Activated CD8-positive, alpha-beta memory T cell treated with anti-CD3 and anti-CD28 coated beads, Interleukin-2, amount 10 ng/mL, durations not matched to agents 7 days and 5 days (primary cell): ENCODE results near the gene MFSD12. TPM values are rescaled to one million over a fixed set of nuclear protein-coding genes. Genes with fewer than 3 reads are reported as not detected.

Experiments used
- ATAC-seq: fragments of 150-1000 bp; cut with Tn5 transposase; one replicate; pipeline ENCODE4 v1.10.0; 2021; ENCODE audit warnings: moderate library complexity
- CTCF ChIA-PET: fragments of 350-600 bp; sonication (Branson Sonifier 250); formaldehyde crosslinking; loops from one replicate; lab custom pipeline; 2021; ENCODE audit warnings: antibody characterized with exemption; lab: Charles Lee
- DNase-seq: peaks from one replicate; pipeline ENCODE4 v3.0.0-alpha.2; 2020
- H3K27ac Mint-ChIP-seq: one replicate; pipeline ENCODE4 v1.8.0; 2021; ENCODE audit warnings: mild to moderate bottlenecking, mixed read lengths
- H3K27me3 Mint-ChIP-seq: one replicate; pipeline ENCODE4 v1.8.0; 2021; ENCODE audit warnings: mixed read lengths
- H3K36me3 Mint-ChIP-seq: one replicate; pipeline ENCODE4 v1.8.0; 2021; ENCODE audit warnings: mild to moderate bottlenecking, mixed read lengths
- H3K4me1 Mint-ChIP-seq: one replicate; pipeline ENCODE4 v1.8.0; 2021; ENCODE audit warnings: mixed read lengths
- H3K4me3 Mint-ChIP-seq: one replicate; pipeline ENCODE4 v1.8.0; 2021; ENCODE audit warnings: mild to moderate bottlenecking, moderate library complexity, mixed read lengths
- H3K9me3 Mint-ChIP-seq: one replicate; pipeline ENCODE4 v1.8.0; 2022; ENCODE audit warnings: low read depth, mixed read lengths
- total RNA-seq, 2 experiments: library from RNA; stranded (reverse); gene quantifications; one replicate each; pipeline ENCODE4 v1.2.3, GENCODE V29; 2021

The MFSD12 gene
- total RNA-seq, 2 experiments from 2014 or later, result 54.8 to 71.4 TPM

DNA sequence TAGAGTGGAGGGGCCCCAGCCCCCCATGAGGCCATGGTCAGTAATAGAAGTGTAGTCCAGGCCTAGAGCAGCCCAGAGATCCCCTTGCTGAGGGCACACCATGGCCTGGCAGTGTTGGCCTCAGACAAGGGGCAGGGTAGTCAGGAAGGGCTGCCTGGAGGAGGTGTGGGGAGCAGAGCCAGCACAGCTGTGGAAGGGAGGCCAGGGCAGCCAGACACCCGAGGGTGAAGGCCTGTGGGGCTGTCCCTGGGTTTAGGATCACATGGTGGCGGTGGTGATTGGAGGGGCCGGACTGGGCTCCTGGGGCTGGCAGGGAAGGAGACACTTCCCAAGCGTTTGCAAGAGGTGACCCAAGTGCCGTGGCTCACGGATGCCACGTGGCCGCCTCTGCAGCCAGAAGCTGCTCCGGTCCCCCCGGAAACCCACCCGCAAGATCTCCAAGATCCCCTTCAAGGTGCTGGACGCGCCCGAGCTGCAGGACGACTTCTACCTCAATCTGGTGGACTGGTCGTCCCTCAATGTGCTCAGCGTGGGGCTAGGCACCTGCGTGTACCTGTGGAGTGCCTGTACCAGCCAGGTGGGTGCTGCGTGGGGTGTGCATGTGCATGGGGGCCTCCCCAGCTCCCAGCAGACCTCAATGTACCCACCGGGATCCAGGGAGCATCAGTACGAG lies 30.0 kb downstream of the MFSD12 start:
- CTCF ChIA-PET, result interaction anchor here (0.5 kb wide), 1 partner anchor 741 kb away, joined by 3 read pairs; no protein-coding TSS in a partner anchor
- ATAC-seq (no peak), DNase-seq (no peak)
- peaks cover 13% of the 10 kb centered on the region for H3K36me3 Mint-ChIP-seq
- no peaks in the 10 kb centered on the region for H3K4me1 Mint-ChIP-seq
- no peaks in the 10 kb centered on the region for H3K27me3 Mint-ChIP-seq
- H3K9me3 Mint-ChIP-seq, result no peaks in the 10 kb centered on the region
- H3K27ac Mint-ChIP-seq, result no peak overlapping the region
- H3K4me3 Mint-ChIP-seq, result no peak overlapping the region

DNA sequence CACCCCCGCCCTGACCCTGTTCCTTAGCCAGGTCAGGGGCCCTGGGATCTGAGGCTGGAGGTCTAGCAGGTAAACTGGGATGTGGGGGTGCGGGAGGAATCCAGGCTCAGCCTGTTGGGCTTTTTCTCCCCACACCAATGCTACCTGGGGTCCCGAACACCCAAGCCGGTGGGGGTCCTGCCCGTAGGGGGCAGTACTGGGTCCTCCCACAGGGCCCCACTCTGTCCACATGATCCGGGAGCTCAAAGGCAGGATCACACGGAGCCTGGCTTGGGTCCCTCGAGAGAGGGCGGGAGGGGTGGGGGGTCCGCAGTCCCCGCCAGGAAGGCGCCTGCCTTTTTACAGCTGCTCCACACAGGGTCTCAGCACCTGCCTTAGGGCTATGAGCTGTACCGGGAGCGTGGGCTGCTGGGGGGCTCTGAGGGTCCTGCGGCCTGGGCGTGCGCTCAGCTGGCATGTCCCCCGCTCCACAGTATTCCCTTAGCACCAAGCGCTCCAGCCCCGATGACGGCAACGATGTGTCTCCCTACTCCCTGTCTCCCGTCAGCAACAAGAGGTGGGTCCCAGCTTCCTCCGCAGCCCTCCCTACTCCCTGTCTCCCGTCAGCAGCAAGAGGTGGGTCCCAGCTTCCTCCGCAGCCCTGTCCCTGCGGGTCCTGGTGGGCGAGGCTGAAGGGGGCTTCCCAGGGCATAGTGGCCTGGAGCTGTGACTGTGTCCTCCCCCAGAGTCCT lies 30.7 kb downstream of the MFSD12 start:
- CTCF ChIA-PET, result interaction anchor here (0.5 to 1.0 kb wide), 2 partner anchors 30 to 741 kb away, joined by 3 read pairs; no protein-coding TSS in a partner anchor
- ATAC-seq (no peak), DNase-seq (no peak)
- Mint-ChIP-seq H3K4me3 (no peak overlapping the region), H3K9me3 (no peaks in the 10 kb centered on the region), H3K27me3 (no peaks in the 10 kb centered on the region), H3K4me1 (no peaks in the 10 kb centered on the region), H3K27ac (no peak overlapping the region), H3K36me3 (peaks cover 16% of the 10 kb centered on the region)

DNA sequence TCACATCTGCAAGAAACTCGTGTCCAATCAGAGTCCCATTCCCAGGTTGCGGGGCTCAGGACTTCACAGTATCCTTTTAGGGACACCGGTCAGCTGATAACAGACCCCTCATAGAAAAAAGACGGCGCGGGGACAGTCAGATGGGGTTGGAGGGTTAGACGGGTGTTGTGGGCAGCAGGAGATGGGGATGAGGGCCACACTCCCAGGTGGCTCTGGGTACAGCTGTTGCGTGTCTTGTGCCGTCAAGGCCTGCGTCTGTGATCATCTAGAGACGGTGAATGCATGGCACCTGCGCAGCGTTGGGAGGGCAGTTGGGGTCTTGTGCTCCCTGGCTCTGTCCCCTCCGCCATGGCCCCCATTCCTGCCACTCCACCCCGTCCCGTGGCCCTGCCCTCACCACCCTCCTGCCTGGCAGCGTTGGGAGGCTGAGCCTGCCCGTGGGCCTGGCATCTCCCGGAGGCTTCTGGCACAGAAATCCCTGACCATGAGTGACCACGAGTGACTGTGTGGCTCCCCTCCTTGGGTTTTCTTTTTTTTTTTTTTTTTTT lies 32.4 kb downstream of the MFSD12 start:
- CTCF ChIA-PET, result no interaction called here
- DNase-seq, result no peak
- no peaks in the 10 kb centered on the region for H3K9me3 Mint-ChIP-seq
- H3K4me1 Mint-ChIP-seq, result peaks cover 4% of the 10 kb centered on the region
- no peak for ATAC-seq
- no peaks in the 10 kb centered on the region for H3K27me3 Mint-ChIP-seq
- no peak overlapping the region for H3K4me3 Mint-ChIP-seq
- H3K27ac Mint-ChIP-seq, result no peak overlapping the region
- peaks cover 15% of the 10 kb centered on the region for H3K36me3 Mint-ChIP-seq

DNA sequence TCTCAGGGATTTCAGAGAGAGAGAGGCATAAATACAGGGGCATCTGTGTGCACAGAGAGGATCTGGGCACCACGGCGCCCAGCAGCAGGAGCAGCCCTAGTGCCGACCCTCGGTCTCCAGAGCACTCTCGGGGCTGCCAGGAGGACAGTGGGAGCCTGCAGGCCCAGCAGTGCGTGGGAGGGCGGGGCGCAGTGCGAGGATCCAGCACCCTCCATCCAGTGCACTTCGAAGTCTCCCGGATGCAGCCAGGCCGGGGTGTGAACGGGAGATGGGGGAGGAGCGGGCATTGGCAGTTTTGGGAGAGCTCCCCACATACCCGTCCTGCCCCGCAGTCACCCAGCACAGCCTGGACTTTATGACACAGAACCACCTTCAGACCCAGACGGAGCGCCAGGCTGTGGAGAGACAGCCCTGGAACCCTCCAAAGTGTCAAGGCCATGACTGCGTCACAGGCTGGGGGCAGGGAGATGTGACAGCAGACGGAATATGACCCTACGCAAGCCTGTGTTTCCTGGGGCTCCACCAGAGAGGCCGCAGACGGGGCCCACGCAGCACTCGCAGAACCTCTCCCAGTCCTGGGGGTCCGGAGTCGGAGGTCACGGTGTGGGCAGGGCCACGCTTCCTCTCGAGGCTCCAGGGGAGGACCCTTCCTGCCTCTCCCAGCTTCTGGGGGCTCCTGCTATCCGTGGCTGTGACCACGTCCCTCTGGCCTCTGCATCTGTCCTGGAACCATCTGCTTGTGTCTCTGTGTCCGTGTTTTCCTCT lies 33.1 kb downstream of the MFSD12 start:
- peaks cover 15% of the 10 kb centered on the region for H3K36me3 Mint-ChIP-seq
- no peak overlapping the region for H3K27ac Mint-ChIP-seq
- ATAC-seq (no peak), DNase-seq (no peak)
- H3K4me3 Mint-ChIP-seq, result no peak overlapping the region
- H3K9me3 Mint-ChIP-seq, result no peaks in the 10 kb centered on the region
- no peaks in the 10 kb centered on the region for H3K27me3 Mint-ChIP-seq
- CTCF ChIA-PET, result no interaction called here
- peaks cover 4% of the 10 kb centered on the region for H3K4me1 Mint-ChIP-seq

DNA sequence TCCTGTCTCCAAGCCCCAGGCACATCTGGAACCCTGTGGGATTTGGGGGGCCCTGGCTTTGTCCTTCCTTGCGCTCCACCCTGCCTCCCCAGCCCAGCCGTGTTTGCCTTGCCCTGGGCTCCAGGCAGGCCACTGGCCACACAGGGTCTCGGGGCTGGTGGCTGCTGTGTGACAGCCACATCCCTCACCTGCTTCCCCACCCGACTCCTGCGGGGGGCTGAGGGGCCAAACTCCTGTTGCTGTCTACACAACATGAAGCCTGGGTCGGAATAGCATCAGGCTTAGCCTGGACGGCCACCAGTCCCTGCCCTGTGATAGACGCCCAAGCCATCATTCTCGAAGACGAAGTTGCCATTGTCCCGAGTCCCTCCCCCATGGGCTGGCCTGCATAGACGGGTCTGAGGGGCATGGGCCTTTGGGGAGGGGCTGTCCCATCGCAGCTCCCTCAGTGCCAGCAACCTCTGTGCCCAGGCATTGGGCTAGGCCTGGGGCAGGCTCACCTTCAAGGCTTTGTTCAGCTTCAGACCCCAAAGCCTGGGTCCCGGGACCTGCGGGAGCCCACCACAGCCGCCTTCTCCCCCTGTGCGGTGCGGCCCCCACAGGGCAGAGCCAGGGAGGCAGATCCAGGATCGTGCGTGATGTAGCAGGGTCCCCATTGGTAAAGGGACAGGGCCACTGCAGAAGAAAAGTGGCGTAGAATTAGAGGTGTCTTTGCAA lies 33.9 kb downstream of the MFSD12 start:
- Mint-ChIP-seq H3K27ac (no peak overlapping the region), H3K4me3 (no peak overlapping the region), H3K36me3 (peaks cover 15% of the 10 kb centered on the region), H3K4me1 (peaks cover 4% of the 10 kb centered on the region), H3K27me3 (no peaks in the 10 kb centered on the region), H3K9me3 (no peaks in the 10 kb centered on the region)
- CTCF ChIA-PET, result no interaction called here
- DNase-seq (no peak), ATAC-seq (no peak)

DNA sequence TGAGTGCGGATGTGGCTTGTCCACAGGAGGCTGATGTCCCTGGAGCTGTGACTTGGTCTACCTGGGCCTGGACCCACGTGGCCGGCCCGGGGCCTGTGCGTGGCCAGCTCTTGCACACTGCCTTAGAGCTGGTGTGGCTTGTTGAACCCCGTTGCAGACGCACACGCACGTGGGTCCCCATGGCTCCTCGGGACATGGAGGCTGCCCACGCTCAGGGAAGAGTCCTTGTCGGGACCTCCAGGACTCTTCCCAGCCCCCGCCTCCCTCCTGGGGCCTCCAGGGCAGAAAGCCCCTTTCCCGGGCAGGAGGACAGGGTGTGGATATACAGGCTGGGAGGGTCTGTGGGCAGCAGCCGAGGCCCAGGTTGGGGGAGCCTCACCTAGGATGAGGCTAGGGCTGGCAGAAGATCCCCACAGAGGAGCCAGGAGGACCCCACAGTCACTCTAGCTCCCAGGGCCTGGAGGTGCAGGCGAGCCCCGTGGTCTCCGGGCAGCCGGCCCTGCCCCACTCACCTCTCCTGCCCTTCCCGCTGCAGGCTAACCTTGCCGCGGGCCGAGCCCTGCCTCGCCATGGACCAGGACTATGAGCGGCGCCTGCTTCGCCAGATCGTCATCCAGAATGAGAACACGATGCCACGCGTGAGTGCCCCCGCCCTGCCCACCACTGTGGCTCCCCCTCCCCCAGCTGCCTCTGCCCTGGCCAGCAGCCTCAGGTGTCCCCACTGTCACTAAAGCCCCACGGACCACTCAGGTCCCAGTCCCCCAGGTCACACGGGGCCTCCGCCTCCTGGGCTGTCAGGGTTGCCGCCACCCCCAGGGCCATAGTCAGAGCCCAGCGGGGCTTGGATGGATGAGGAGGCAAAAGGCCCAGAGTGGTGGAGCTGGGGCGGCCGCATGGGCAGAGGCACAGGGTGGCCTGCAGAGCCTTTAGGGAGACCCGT lies 34.7 kb downstream of the MFSD12 start:
- H3K9me3 Mint-ChIP-seq, result no peaks in the 10 kb centered on the region
- DNase-seq (no peak), ATAC-seq (no peak)
- H3K4me1 Mint-ChIP-seq, result peaks cover 6% of the 10 kb centered on the region
- H3K4me3 Mint-ChIP-seq, result no peak overlapping the region
- H3K36me3 Mint-ChIP-seq, result peaks cover 15% of the 10 kb centered on the region
- CTCF ChIA-PET, result no interaction called here
- H3K27ac Mint-ChIP-seq, result no peak overlapping the region
- H3K27me3 Mint-ChIP-seq, result no peaks in the 10 kb centered on the region

DNA sequence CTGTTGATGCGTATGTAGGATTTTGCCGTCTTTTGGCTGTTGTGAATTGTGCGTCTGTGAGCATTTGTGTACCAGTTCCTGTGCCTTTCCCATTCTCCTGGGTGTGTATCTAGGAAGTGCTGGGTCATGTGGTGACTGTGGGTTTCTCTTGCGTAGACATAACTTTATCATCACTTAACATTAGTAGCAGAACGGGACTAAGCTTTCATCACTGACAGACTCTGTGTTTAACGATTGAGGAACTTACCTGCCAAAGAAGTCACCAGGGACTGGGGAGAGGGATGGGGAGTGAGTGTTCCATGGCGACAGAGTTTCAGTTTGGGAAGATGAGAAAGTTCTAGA lies 36.3 kb downstream of the MFSD12 start:
- peaks cover 10% of the 10 kb centered on the region for H3K36me3 Mint-ChIP-seq
- ATAC-seq, result no peak
- H3K27ac Mint-ChIP-seq, result no peak overlapping the region
- H3K4me1 Mint-ChIP-seq, result peaks cover 12% of the 10 kb centered on the region
- H3K9me3 Mint-ChIP-seq, result no peaks in the 10 kb centered on the region
- no peak overlapping the region for H3K4me3 Mint-ChIP-seq
- CTCF ChIA-PET, result no interaction called here
- H3K27me3 Mint-ChIP-seq, result no peaks in the 10 kb centered on the region
- DNase-seq, result no peak

DNA sequence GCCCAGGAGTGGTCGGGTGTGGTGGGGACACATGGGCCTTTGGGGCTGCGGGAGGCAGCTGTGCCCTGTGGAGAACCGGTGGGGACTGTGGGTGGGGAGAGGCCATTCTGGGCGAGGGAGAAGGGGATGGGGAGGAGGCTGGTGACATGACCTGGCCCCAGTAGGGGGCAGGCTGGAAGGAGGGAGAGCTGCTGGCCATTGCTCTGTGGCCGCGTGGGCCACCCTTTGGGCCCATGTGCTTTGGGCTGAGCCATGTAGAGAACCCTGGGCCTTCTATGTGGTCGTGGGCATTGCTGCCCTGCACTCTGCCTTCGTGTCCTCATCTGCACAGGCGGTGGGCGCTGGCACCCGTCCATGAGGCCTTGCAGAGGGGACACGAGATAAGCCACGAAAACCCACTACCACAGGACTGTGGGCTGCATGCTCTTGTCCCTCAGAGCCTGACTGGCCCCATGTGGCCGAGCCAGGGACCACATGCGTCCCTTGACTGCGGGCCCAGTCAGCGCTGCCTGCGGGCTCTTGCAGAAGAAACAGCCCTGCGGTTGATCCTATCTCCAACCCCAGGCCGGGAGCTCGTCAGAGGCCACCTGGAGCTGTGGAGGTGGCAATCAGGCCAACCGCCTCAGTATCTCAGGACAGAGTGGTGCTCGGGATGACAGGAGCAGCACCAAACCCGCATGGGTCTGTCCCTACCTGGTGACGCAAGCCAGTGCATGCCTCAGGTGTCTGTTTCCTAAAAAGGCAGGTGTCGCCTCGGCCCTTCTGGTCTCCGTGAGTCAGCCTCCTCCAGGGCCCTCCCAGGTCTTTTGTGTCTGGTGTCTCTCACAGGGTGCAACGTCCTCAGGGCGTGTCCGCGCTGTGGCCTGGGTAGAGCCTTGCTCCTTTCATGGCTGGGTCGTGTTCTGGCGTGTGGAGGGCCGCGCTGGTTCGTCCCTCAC lies 37.0 kb downstream of the MFSD12 start:
- H3K27me3 Mint-ChIP-seq, result no peaks in the 10 kb centered on the region
- CTCF ChIA-PET, result no interaction called here
- H3K4me1 Mint-ChIP-seq, result peaks cover 14% of the 10 kb centered on the region
- H3K4me3 Mint-ChIP-seq, result no peak overlapping the region
- no peak for ATAC-seq
- no peaks in the 10 kb centered on the region for H3K9me3 Mint-ChIP-seq
- no peak for DNase-seq
- H3K27ac Mint-ChIP-seq, result no peak overlapping the region
- peaks cover 10% of the 10 kb centered on the region for H3K36me3 Mint-ChIP-seq

DNA sequence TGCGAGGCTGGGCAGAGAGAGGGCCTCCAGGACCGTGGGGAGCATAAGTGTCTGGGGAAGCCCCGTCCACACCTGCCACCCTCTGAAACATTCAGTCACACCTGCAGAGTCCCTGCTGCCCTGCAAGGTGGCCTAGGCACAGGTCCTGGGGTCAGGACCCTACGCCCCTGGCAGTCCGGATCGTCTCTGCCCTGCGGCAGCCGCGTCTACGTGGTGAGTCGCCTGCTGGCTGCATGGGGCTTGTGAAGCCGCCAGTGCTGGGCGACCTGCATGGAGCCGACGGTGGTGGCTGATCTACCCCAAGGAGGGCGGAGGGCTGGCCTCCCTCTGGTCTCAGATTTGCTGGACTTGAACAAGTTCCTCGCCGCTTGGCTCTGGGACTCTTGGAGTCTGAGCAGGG lies 38.3 kb downstream of the MFSD12 start:
- peaks cover 14% of the 10 kb centered on the region for H3K4me1 Mint-ChIP-seq
- peaks cover 8% of the 10 kb centered on the region for H3K36me3 Mint-ChIP-seq
- DNase-seq, result no peak
- ATAC-seq, result no peak
- no peaks in the 10 kb centered on the region for H3K9me3 Mint-ChIP-seq
- H3K27me3 Mint-ChIP-seq, result no peaks in the 10 kb centered on the region
- H3K27ac Mint-ChIP-seq, result no peak overlapping the region
- H3K4me3 Mint-ChIP-seq, result no peak overlapping the region
- CTCF ChIA-PET, result interaction anchor here (0.6 to 1.6 kb wide), 2 partner anchors 34 to 49 kb away, joined by 3 to 5 read pairs; no protein-coding TSS in a partner anchor

DNA sequence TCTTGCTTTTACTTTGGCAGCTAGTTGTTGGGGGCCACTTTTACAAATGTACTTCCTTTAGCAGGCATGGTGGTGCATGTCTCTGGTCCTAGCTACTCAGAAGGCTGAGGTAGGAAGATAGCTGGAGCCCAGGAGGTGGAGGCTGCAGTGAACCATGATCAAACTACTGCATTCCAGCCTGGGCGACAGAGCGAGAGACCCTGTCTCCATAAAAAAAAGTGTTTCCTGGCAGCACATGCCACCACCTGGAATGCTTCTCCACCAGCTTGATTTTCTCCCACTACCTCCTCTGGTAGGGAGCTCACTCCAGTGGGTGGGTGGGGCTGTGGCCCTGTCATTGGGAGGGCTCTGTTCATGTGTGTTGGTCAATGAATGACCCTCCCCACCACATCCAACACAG lies 38.7 kb downstream of the MFSD12 start:
- CTCF ChIA-PET, result interaction anchor here (1.6 kb wide), 1 partner anchor 33 kb away, joined by 5 read pairs; no protein-coding TSS in a partner anchor
- DNase-seq, result no peak
- Mint-ChIP-seq H3K9me3 (no peaks in the 10 kb centered on the region), H3K27ac (no peak overlapping the region), H3K4me1 (peaks cover 14% of the 10 kb centered on the region), H3K36me3 (peaks cover 8% of the 10 kb centered on the region), H3K4me3 (no peak overlapping the region), H3K27me3 (no peaks in the 10 kb centered on the region)
- no peak for ATAC-seq

DNA sequence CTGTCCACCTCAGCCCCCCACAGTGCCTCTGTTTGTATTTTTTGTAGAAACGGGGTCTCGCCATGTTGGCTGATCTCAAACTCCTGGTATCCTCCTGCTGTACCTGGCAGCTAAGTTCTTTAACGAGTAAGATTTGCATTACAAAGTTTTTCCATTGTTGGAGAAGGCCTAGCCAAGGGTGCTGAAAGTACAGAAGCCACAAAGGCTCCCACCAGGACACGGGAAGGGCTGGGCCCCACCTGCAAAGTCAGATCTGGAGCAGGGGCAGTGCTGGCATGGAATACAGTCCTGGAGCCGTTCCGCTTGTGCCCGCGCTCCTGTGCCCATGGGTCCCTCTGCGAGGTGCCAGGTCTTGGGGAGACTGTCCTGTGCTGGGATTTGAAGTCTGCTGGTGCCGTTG lies 39.1 kb downstream of the MFSD12 start:
- H3K4me1 Mint-ChIP-seq, result peaks cover 14% of the 10 kb centered on the region

More for the DNA sequence above, 39.1 kb downstream of the MFSD12 start:
- ATAC-seq, result no peak
- CTCF ChIA-PET, result interaction anchor here (1.6 kb wide), 1 partner anchor 33 kb away, joined by 5 read pairs; no protein-coding TSS in a partner anchor
- no peaks in the 10 kb centered on the region for H3K9me3 Mint-ChIP-seq
- peaks cover 8% of the 10 kb centered on the region for H3K36me3 Mint-ChIP-seq
- H3K27ac Mint-ChIP-seq, result no peak overlapping the region
- no peaks in the 10 kb centered on the region for H3K27me3 Mint-ChIP-seq
- no peak overlapping the region for H3K4me3 Mint-ChIP-seq
- no peak for DNase-seq
